GM18868 (cell line): Measurements from ENCODE around the gene NEUROD4.
A peak's percentile ranks its signal among the peaks of the same experiment; 100 is the strongest.

Experiments
- ATAC-seq: cut with Tn5 transposase; IDR thresholded peaks from one replicate; pipeline ENCODE4 v1.9.1; 2021; ENCODE audit warnings: mild to moderate bottlenecking, moderate library complexity; ENCODE audit not compliant: unreplicated experiment

Gene NEUROD4

DNA sequence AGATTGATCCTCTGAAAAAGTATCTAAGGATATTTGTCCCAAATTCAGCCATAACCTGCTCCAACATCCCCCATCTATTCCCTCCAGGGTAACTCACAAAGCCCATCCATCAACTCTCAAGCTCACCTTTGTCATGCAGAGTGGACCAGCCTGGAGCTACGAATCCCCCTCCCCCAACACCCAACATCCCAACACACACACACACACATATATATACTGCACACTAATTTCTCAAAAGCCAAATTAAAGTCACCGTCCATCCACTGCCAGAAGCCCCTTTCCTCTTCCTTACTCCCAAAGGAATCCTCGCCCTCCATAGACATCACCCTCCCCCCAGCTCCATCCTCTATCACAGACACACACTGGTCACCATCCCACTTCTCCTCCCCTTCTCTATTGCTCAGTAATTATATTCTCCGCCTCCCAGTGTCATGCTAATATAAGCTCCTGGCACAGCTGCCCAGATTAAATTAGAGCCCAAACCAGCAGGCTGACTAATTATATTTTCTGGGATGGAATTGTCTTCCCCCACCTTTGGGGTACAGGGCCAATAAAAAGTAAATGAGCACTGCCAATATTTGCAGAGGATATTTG lies 21.7 kb upstream of the NEUROD4 start:
- no peak for ATAC-seq

DNA sequence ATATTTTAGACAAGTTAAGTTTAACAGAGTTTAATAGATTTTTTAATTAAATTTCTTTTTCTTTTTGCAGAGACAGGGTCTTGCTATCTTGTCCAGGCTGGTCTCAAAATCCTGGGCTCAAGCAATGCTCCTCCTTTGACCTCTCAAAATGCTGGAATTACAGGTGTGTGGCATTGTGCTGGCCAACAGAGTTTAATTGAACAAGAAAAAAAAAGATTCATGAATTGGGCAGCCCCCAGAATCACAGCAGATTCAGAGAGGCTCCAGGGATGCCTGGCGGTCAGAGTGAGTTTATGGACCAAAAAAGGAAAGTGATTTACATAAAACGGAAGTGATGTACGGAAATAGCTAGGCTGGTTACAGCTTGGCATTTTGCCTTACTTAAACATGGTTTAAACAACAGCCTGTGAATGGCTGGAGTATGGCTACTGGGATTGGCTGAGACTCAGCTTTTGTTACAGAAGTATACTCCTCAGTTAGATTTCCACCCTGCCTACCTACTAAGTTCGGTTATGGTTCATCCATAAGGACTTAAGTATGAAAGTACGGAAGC lies 20.7 kb upstream of the NEUROD4 start:
- no peak for ATAC-seq

DNA sequence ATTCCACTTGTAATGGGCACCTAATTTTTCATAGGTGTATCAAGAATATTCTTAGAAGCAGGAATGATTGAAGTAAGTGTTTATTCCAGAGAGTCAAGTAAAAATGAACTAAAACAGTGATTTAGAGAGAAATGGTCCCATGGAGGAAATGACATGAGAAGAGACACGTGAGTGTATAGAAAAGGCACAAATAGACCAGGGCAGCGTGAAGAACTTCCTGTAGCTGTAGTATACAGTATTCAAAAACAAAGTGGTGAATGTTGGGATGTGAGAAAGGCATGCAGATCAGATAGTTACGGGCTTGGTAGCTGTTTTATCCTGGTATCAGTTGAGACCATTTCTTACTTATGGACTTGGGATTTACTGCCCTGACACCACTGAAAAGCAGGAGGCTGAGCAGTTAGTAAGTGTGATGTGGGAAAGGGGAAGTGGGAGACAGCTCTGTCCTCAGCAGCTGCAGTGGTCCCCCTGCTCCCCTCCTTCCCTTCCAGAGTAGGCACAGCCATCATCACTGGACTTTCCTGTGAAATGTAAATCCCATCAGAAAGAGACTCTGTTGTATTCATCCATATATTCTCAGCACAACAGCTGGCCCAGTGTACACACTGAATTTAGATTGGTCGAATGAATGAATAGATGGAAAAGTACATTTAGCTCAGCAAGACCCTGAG lies 18.4 kb upstream of the NEUROD4 start:
- ATAC-seq, result peak; percentile 48

DNA sequence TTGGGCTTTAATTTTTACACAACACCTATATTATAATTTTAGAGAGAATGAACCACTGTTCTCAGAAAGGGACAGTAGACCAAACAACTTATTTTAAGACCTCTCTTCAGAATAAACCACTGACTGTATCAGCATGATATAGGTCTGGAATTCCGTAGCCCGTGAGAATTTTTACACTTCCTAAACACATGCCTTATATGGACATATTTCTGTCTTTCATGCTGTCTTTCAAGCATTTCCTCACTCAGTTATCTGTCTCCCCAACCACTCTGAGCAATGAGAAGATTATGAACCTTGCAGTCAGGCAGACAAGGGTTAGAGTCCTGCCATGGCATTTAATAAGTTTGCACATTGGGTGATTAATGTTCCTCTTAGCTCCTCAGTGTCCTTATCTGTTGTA lies 17.4 kb upstream of the NEUROD4 start:
- no peak for ATAC-seq

DNA sequence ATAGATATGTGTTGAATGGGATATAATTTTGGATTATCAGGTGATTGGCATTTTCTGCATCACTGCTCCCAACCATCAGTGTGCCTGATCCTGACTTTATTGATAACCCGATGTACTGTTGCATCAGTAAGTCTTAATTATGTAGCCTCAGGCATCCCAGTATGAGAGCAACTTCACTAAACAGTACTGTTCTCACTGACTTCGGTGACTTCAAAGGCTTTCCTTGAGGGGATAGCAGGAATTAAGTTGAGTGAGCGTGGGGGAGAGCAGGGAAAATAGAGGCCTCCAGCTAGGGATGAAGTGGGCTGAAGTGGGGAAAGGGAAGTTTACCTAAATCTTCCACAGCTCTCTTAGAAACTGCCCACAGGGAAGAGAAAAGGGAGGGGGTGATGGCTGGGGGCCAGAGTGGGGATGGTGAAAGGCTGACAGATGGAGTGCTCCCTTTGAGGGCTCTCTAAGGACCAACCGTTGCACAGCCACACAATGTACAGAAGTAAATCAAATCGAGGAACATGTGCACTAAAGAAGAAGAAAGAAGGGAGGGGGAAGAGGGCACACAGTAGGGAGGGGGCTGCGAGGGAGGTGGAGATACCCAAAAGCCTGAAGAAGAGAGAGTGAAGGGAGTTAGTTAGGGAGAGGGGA lies 10.7 kb upstream of the NEUROD4 start:
- no peak for ATAC-seq

DNA sequence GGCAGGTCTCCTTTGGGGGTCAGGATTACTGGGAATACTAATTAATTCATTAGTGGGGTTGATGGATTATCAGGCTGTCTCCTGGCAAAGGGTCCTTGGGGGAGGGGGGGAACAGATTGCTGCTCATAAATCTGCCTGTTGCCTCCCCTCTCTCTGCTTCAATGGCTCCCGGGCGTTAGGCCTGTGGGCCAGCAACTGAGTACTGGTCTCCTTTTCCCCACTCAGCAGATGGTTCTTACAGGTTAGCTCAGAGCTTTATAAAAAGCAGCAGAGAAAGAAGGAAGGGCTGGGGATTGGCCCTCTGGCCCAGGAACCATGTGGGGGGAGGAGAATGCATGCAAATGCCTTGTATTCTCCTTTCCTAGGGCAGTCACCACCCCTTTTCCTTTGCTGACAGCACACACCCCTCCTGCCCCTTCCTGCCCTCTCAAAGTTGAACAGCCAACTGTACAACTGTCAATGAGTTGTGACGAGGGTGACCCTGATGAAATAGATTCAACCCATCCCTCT lies 2.3 kb upstream of the NEUROD4 start:
- ATAC-seq, result no peak

DNA sequence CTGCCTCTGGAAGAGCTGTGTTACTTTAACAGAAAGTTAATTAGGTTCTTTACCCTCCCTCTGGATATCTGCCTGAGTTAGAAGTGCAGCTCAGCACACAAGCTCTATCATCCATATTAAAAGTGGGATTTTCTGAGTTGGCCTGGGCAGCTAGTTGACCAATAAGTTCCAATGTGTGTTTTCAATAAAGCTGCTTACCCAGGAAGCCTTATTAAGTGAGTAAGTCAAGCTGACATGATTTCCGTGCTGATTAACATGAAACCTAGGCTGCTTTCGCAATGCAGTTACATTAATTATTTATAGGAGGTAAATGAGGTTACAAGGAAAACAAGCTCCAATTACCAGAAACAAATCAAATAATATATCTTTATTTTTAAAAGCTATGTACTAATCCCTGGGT lies 4.8 kb downstream of the NEUROD4 start:
- ATAC-seq, result no peak

DNA sequence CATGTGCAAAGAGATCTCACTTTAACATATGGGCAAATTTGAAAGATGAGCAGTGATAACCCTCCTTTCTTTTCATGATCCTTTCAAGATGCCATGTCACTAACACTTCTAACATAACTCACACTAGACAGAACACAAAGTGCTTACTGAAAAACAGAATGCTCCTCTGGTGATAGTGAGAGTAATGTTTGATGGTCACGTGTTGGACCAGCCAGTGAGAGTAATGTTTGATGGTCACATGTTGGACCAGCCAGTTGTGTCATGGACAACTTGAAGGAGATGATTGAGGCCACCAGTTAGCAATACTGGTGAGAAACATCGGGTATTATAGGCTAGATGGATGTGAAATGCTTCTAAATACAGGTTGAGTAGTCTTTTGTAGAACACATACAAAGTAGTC lies 5.7 kb downstream of the NEUROD4 start:
- ATAC-seq, result no peak

DNA sequence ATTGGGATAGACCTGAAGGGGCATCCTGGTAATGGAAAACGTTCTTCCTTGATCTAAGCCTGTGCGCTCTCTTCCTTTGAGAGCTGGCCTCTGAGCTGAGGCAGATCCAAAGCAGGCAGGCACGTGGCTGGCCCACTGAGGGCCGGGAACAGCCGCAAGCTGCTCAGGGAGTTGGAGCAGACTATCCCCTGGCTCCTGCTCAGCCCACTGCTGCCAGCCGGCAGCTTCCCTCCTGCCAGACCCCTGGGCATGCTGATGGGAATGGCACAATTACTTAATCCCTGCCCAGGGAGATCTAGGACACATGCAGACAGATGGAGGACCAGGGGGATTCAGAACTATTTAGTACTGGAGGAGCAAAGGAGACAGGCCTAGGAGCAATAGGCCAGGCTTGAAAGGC lies 14.4 kb downstream of the NEUROD4 start:
- ATAC-seq, result no peak

DNA sequence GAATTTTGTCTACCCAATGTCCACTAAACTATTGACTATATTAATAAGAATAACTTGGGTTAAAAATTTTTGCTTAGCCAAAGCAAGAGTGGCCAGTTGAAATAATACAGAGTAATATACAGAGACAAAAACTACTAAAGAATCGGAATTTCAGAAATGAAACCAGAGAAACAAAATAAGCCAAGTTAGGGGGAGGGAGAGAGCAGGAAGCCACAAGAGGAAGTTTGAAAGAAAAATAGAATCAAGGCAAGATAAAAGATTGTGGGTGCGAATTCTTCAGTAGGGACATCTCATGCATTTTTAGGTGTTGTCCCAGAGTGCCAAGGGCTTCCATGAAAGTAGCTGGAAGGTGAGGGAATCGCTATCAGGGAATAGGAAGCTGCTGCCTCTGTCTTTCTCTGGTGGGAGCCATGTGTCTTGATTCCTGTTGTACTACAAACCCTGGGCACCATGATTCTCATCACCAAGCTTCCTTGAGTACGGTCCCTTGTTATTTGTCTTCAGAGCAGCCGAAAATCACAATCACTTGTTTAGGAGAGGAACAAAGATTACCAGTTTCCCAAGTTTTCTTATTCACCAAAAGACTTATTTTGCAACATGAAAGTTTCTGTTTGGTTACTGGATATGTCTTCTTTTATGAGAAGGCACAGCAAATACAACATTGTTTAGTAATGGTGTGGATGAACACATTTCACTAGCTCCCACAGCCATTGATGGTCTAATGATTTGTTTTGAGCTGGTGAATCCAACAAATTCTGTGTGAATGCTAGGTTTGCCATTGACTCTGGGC lies 16.7 kb downstream of the NEUROD4 start:
- no peak for ATAC-seq

DNA sequence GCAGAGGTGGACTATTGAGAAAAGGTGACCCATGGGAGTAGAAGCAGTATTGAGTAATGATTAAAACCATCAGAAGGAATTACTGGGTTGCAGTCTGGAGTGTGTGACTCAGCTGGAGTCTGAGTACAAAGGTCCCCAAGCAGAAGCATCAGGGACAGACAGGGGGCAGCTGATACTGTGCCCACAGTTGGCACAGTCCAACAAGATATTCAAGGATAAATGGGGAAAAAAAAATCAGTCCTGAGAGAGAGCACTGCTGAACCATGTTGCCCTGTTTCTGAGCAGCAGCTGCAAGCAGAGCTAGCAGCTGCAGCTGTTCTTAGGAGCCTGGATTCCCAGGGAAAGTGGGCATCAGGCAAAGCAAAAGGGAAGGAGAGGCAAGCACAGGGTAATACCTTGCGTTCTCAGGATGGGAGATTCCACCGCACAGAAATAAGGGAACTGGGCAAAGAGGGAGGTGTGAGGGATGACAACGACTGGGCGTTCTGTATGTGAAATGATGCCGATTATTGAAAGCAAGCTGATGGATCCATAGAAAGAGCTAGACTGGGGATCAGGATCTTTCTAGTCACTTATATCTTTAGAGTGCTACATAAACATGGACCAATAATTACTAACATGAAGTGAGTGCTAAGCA lies 17.7 kb downstream of the NEUROD4 start:
- no peak for ATAC-seq

DNA sequence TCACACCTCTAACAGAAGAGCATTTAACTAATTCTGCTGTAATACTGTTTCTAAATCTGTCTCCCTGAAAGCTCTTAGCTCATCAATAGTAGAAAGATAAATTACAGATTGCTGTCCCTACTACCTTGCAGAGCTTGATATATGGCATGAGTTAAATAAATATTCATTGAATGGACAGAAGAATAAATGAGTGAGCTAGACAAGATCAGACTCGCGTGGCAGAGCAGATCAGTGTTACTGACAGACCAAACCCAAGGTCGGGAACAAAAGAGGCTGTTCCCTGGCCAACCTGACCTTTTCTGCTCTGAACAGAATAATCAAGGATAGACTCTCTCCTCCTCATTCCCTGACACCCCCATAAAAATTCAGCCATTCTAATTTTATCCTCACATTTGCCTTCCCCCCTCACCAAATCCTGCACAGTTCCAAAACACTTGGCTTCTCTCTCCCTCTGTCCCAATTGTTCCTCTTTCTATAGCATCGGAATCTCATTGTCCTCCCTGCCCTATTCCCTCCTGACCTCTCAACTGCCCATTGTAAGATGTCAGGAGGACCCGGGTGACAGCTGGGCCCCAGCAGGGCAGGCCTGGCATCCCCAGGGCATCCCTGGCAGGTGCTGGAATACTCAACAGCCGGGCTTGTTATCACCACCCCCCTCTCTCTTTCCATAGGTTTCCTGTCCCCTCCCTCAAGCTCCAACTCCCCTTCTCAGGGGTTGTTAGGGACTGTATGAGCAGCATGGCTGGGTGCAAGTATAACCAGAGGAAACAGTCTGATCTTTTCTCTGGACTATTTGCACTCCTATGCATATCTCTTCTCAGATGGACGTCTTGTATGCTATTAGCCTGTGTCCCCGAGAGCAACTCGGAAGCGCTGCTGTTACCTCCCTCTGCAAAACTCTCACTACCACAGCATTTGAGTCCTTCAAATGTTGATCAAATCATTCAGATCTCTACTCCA lies 19.9 kb downstream of the NEUROD4 start:
- no peak for ATAC-seq

DNA sequence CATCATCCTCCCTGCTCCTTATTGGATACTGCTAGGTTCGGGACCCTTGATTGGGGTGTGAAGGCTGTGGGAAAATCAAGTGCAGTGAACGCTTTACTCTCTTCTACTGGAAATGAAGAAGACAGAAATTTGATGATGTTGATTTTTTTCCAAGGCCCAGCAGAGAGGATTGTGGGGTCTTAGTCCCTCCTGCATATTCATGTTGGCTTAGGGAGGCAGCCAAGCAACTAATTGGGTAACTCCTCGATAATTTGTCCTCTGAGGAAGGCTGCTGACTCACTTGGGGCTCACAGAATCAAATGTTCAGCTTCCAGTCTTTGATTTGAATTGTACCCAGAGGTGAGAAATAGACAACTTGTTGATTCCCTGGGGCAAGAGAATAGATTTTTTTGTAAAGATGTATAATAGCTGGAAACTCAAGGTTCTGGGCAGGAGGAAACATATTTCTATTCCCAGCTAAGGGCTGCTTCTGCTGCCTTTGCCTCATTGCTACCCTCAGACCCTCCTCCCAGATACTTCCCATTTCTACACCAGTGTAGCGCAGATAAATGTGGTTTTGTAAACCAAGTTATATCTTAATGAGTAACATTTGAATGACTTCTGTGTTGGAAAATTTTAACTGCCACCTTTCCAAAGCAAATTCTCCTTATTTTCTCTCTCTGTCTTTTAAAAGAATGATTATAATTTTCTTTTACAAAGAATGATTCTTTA lies 21.7 kb downstream of the NEUROD4 start:
- ATAC-seq, result no peak

DNA sequence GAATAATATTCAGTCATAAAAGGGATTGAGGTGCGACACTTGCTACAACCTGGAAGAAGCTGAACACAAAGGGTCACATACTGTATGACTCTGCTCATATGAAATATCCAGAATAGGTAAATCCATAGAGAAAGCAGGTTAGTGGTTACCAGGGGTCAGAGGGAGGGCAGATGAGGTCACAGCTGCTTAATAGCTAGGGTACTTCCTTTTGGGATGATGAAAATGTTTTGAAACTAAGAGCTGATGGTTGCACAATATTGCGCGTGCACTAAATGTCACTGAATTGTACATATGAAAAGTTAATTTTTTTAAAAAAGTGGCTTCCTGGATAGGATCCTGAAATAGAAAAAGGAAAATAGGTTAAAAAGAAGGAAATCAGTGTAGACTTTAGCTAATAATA lies 23.8 kb downstream of the NEUROD4 start:
- ATAC-seq, result no peak

DNA sequence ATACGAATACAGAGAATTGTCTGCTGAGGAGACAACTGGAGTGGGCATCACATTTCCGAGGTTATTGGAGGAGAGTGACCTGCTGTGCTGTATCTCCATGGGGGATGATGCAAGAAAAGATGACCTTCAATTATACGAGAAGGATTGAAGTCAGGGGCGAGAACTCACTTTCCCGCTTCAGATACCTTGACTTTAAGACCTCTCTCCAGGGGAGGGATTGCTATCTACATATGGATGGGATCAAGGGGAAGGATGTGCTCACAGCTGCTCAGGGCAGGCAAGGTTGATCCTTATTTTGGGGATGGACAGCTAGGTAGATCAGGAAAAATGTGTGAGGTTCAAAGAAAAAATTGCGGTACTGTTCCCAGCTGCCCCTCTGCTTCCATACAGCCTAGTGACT lies 24.4 kb downstream of the NEUROD4 start:
- no peak for ATAC-seq

DNA sequence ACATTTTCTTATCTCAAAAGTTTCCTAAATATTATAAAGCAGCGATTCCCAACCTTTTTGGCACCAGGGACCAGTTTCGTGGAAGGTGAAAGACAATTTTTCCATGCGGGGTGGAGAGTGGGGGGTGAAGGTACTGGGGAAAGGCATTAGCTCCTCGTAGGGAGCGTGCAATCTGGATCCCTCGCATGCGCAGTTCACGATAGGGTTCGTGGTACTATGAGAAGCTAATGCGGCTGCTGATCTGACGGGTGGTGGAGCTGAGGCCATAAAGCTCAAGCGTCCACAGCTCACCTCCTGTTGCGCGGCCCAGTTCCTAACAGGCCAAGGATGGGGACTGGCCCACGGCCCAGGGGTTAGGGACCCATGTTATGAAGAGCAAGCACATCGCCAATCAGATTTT lies 29.9 kb downstream of the NEUROD4 start:
- no peak for ATAC-seq

DNA sequence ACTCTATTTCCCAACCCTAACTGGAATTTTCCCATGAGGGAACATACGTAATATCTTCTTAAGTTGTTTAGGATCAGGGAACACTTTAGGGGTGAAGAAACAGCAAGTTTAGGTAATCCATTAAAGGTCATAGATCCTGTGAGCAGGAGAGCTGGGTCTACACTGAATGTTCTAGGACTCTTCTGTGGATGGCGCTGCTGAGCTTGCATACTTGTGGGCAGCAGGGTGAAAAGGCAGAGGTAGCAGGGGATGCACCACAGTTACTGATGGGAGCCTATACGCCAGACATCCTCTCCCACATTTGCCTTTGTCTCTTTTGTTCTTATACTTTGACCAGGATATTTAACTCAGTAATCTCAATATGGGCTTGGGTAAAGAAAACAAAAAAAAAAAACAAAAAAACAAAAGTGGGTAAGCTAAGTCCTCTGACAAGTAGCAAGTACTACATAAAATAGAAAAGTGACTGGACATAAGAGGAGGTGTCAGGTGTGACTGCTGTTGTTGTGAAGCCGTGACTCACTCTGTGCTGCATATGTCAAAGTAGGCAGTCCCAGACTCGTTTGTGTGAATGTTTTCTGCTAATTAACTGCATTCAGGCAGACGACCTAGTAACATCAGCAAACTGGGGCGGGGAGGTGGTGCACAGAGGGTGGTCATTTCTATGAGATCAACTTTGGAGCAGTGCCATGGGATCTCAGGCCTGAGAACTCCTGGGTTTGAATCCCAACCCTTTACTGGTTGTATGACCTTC lies 31.6 kb downstream of the NEUROD4 start:
- ATAC-seq, result no peak

DNA sequence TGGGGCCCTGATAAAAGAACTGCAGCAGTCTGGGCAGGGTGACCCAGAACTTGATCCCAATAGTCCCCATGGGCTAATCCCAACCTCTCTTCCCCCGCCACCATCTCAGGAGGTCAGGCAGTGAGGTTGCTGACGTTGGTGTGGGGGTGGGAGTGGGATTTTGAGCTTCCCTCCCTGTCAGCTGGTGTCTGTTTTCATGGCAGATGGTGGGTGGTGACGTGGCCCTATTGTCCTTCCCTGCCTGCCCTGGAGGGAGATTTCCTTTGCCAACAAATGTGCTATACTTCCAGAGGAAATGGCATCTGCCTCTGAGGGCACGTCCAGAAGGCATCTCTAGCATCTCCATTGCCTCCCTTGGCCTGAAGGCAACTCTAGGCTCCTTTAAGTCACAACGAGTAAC lies 37.7 kb downstream of the NEUROD4 start:
- no peak for ATAC-seq
